Esophagus muscularis mucosa (tissue), 4 donors: ENCODE data around the gene TXNRD2. TPM values are rescaled to one million over a fixed set of nuclear protein-coding genes. Genes with fewer than 3 reads are reported as not detected.

Experiments used
- DNase-seq: peaks from one replicate; pipeline ENCODE4 v3.0.0-alpha.2; 2017; ENCODE audit errors: extremely low spot score
- H3K27ac ChIP-seq, 4 donors: fragments of 200-600 bp; sonication (generic); replicated peaks in 1 of 4; 1 replicate in 3 of 4; 2 replicates in 1 of 4; pipeline ENCODE4 v1.5.1; 2016 to 2019; ENCODE audit warnings: mild to moderate bottlenecking in 1 of 4
- H3K27me3 ChIP-seq, 4 donors: fragments of 200-600 bp; sonication (generic); one replicate each; pipeline versions ENCODE4 v1.5.1 to v1.6.0; 2016 to 2019
- H3K36me3 ChIP-seq, 4 donors: fragments of 200-600 bp; sonication (generic); one replicate each; pipeline ENCODE4 v1.5.1; 2016 to 2019
- H3K4me1 ChIP-seq, 4 donors: fragments of 200-600 bp; sonication (generic); one replicate each; pipeline ENCODE4 v1.5.1; 2016 to 2019
- H3K4me3 ChIP-seq, 4 donors: fragments of 200-600 bp; sonication (generic); 1 replicate in 2 of 4; 2 replicates in 2 of 4; pipeline ENCODE4 v1.5.1; 2016 to 2019; ENCODE audit warnings: mild to moderate bottlenecking in 4 of 4, moderate library complexity in 1 of 4
- H3K9me3 ChIP-seq, 4 donors: fragments of 200-600 bp; sonication (generic); 1 replicate in 3 of 4; 2 replicates in 1 of 4; pipeline ENCODE4 v1.5.1; 2016 to 2019
- EP300 ChIP-seq: sonication (generic); formaldehyde crosslinking; IDR thresholded peaks from one replicate; pipeline ENCODE4 v1.6.1; 2017; ENCODE audit warnings: antibody characterized with exemption
- POLR2A ChIP-seq: fragments of 450-650 bp; IDR thresholded peaks from one replicate; pipeline ENCODE4 v1.6.1; 2017; ENCODE audit warnings: antibody characterized with exemption, moderate library complexity, mild to moderate bottlenecking, low read depth
- POLR2AphosphoS5 ChIP-seq, 2 donors: sonication (generic); formaldehyde crosslinking; IDR thresholded peaks; one replicate each; pipeline ENCODE4 v1.6.1; 2017; ENCODE audit warnings: antibody characterized with exemption in 2 of 2
- WGBS: methylation state at CpG from one replicate; pipeline ENCODE4 v1.1.5; 2018; 5-methylcytosine and 5-hydroxymethylcytosine counted together
- intact Hi-C: fragments of 100-400 bp; cut with DNase I; formaldehyde crosslinking; loops from one replicate; pipeline ENCODE4 v1.15.1; 2023
- total RNA-seq, 4 donors: library from RNA; depleted of rRNA; stranded (reverse); fragments of >200 nt; gene quantifications; one replicate each; pipeline versions ENCODE4 v1.1.0 to v1.2.1, GENCODE V29; 2016
- TF ChIP-seq, protein P1 (sequence below), 3 experiments: fragments of 200-600 bp in 2 of 3; fragments of 450-650 bp in 1 of 3; sonication (generic) in 2 of 3; IDR thresholded peaks; one replicate each; pipeline ENCODE4 v1.5.1; 2017 to 2019; ENCODE audit warnings: antibody characterized with exemption in 3 of 3, mild to moderate bottlenecking in 2 of 3, moderate library complexity in 1 of 3

Gene TXNRD2
- total RNA-seq, 4 donors from 2014 or later, result 12.9 to 27.2 (median 23.9) TPM

DNA sequence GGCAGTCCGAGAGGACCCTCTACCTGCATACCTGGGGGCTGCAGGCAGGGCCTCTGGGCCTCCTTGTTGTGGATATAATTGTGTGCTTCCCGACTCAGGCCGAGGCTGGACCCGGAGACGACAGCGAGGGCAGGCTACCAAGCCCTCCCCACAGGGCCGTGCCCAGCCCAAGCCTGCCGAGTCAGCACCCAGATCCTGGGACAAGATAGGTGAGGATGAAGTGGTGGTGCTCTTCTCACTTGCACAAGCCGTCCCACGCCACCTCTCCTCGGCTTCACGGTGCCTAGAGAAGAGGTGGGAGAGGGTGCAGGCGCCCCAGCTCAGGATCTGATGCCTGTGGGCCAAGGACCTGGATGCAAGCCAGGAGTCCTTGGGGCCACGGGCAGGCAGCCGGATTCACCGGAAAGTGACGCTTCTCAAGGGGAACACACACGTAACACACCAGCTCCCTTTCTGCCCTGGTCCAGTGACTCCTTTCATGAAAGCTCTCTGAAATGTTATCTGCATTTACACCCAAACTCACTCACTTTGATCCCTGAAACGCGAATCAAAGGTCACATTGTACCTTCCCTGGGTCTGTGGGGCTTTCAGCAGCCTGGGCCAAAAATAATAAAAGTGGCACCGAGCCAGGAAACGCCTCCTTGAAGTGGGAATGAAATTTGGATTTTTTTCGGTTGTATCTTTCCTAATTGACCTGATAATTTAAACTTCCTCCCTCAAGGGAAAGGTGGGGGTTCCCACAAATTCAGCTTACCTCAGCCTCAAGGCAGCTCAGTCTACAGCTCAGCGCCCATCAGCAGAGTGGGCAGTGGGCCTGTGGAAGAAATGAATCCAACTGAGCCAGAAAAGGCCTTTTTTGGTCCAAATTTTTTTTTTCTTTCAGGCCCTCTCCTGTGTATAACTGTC lies 85.9 kb downstream of the TXNRD2 start:
- peak; percentile 92 for DNase-seq
- TF ChIP-seq POLR2AphosphoS5 (IDR thresholded peaks at IDR 0.05) (peak; percentile 7 to 25), POLR2A (no peak), EP300 (no peak)
- TF ChIP-seq, protein P1, sequence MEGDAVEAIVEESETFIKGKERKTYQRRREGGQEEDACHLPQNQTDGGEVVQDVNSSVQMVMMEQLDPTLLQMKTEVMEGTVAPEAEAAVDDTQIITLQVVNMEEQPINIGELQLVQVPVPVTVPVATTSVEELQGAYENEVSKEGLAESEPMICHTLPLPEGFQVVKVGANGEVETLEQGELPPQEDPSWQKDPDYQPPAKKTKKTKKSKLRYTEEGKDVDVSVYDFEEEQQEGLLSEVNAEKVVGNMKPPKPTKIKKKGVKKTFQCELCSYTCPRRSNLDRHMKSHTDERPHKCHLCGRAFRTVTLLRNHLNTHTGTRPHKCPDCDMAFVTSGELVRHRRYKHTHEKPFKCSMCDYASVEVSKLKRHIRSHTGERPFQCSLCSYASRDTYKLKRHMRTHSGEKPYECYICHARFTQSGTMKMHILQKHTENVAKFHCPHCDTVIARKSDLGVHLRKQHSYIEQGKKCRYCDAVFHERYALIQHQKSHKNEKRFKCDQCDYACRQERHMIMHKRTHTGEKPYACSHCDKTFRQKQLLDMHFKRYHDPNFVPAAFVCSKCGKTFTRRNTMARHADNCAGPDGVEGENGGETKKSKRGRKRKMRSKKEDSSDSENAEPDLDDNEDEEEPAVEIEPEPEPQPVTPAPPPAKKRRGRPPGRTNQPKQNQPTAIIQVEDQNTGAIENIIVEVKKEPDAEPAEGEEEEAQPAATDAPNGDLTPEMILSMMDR (IDR thresholded peaks at IDR 0.05), result no peak
- WGBS, result 13% methylated on average over 14 of the region's 24 CpGs
- Histone ChIP-seq H3K9me3 (no peaks in the 10 kb centered on the region), H3K27ac (peak overlapping the region; percentile 92 to 98 (median 94)), H3K27me3 (no peaks in the 10 kb centered on the region), H3K36me3 (peaks cover 8 to 20% (median 19%) of the 10 kb centered on the region in 4 donors), H3K4me1 (peaks cover 28 to 39% (median 35%) of the 10 kb centered on the region in 4 donors), H3K4me3 (peak overlapping the region; percentile 73 to 91 (median 78))
- intact Hi-C loops, result loop anchor here (2.0 kb wide), 1 partner anchor 25 kb away; no protein-coding TSS in a partner anchor

DNA sequence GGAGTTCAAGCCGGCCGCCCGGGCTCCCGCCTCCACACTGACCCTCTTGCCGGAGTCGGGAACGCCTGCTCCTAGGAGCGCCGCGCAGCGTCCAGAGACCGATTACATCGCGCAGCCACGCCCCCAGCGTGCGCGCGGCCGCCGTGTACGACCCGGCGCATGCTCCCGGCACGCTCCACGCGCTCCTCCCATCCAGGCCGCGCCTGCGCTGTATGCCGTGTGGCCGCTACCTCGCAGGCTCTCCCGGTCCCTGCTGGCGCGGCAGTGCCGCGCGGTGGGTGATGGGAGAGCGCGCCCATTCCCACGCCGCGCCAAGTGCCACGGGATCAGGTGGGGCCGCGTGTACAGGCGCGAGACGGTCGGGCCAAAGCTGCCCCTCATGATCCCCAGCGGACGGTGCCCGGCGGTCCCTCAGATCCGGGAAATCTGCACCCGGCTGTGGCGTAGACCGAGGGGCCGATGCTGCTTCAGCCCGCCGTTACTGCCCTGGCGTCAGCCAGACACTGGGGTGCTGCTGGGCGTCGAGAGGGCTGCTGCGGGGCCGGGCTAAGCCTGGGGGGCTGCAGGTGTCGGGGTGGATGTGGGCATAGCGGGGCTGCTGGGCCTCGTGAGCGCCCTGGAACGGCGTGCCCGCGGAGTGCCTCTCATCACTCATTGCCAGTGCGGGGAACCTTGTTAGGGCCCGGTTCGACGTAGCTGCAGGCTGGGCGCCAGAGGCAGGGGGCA lies 86.7 kb downstream of the TXNRD2 start, which contains the start of the genes GNB1L and RTL10:
Gene GNB1L, minus strand, starts transcription at position 97 of the 726 bp plus-strand sequence. CDS start 33,519 bp downstream, outside the sequence.
Gene RTL10, minus strand, starts transcription at position 97 of the 726 bp plus-strand sequence. CDS start 2,613 bp downstream, outside the sequence.
- 0% methylated on average over 28 of the region's 81 CpGs for WGBS
- Histone ChIP-seq H3K4me3 (peak within 1 kb of the TSS; percentile 73 to 91 (median 78)), H3K27me3 (no peaks in the 10 kb centered on the region), H3K27ac (peak within 1 kb of the TSS; percentile 92 to 98 (median 94)), H3K4me1 (peaks cover 28 to 47% (median 35%) of the 10 kb centered on the region in 4 donors), H3K9me3 (no peaks in the 10 kb centered on the region), H3K36me3 (peaks cover 8 to 28% (median 27%) of the 10 kb centered on the region in 4 donors)
- intact Hi-C loops, result loop anchor here (2.0 kb wide), 1 partner anchor 26 kb away; no protein-coding TSS in a partner anchor
- TF ChIP-seq POLR2AphosphoS5 (IDR thresholded peaks at IDR 0.05), result peak; percentile 98 to 100
- TF ChIP-seq, protein P1 (IDR thresholded peaks at IDR 0.05), result peak in 1 of 3 experiments; percentile 18
- TF ChIP-seq POLR2A, result peak; percentile 80
- no peak for TF ChIP-seq EP300
- peak; percentile 96 for DNase-seq

DNA sequence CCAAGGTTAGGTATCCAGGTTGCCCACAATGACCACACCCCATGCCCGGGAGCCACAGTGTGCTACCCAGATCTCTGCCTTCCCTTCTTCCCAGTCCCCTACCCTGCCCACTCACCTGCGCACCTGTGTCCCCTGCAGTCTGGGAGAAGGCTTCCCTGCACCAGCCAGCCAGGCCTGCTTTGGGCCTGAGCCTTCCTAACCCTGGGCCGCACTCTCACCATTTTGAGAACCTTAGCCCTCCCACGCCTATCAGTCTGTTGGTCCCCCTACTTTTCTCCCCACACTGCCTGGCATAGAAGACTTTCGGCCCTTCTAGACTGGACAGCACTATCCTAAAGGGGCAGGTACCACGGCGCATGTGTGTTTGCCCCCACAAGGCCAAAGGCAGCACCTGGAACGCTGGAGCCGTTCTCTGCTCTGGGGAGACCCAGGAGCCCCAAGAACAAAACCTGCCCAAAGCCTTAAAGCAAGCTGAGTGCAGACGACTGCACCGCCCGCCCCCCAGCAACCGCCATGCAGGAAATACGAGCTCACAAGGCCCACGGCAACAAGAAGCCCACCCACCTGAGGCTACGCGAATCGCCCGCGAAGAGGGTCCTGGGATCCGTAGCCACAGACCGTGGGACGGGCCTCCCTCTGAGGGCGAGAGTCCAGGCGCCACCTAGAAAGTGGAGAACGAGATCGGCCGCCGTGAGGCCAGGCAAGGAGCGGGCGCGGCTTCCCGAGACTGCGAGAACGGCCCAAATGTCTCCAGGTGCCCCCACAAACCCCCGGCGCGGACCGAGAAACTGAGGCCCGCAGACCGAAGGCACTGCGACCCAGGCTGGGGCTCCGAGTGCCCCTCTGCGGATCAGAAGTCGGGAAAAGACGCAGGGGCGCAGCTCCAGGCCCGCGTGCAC lies 87.5 kb downstream of the TXNRD2 start:
- peaks cover 8 to 32% (median 29%) of the 10 kb centered on the region in 4 donors for H3K36me3 ChIP-seq
- 15% methylated on average over 4 of the region's 49 CpGs for WGBS
- DNase-seq, result peak; percentile 87
- TF ChIP-seq EP300 (no peak), POLR2A (no peak), POLR2AphosphoS5 (IDR thresholded peaks at IDR 0.05) (no peak)
- TF ChIP-seq, protein P1 (IDR thresholded peaks at IDR 0.05), result no peak
- intact Hi-C loops, result loop anchor here (2.0 kb wide), 1 partner anchor 27 kb away; no protein-coding TSS in a partner anchor
- peaks cover 28 to 47% (median 35%) of the 10 kb centered on the region in 4 donors for H3K4me1 ChIP-seq
- no peaks in the 10 kb centered on the region for H3K9me3 ChIP-seq
- peak overlapping the region; percentile 92 to 98 (median 94) for H3K27ac ChIP-seq
- no peaks in the 10 kb centered on the region for H3K27me3 ChIP-seq
- peak overlapping the region; percentile 73 to 91 (median 78) for H3K4me3 ChIP-seq
